ENCODE measurements around the gene NSMCE4A.
"Not testable (repeated sequence)": the region's sequence is repeated elsewhere in the genome, so short reads cannot be mapped to it uniquely, and the experiment has no call there.

NSMCE4A gene

GRCh38 chr10:121974535-121975294 lies at the start of gene NSMCE4A:
TSS of gene NSMCE4A (minus strand) at chr10:121975217. CDS start at chr10:121975165, 52 bp downstream.
- no peak for DNase-seq

DNA sequence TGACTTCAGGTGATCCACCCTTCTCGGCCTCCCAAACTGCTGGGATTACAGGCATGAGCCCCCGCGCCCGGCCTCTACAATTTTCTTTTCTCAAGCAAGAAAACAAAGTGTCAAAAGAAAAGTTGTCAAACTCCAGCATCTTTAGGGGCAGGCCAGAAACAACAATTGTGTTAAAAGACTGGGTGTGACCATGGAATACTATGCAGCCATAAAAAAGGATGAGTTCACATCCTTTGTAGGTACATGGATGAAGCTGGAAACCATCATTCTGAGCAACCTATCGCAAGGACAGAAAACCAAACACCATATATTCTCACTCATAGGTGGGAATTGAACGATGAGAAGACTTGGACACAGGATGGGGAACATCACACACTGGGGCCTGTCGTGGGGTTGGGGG lies 48.2 kb upstream of the NSMCE4A start:
- not testable (repeated sequence) for DNase-seq

- no peak for DNase-seq
Measured at GRCh38 chr10:122022276-122022675, 47.3 kb upstream of the NSMCE4A start.

GRCh38 chr10:122021828-122022227 lies 46.8 kb upstream of the NSMCE4A start:
- no peak for DNase-seq

DNA sequence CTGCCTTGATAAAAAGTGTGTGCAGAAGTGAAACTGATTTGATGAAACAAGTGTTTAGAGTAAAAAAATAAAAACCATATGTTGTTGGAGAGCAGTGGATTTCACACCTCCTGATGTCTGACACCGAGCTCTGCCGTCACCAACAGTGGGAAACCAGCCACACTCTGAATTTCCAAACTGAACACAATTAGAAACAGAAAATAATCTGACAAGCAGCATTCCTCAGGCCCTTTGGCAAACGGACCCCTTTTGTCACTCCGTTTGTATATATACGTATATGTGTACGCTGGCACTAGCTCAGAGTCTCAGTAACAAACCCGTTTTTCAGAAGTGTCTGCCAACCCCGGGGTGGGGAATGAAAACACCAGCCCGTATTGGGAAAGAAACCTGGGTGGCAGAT lies 46.4 kb upstream of the NSMCE4A start:
- no peak for DNase-seq

DNA sequence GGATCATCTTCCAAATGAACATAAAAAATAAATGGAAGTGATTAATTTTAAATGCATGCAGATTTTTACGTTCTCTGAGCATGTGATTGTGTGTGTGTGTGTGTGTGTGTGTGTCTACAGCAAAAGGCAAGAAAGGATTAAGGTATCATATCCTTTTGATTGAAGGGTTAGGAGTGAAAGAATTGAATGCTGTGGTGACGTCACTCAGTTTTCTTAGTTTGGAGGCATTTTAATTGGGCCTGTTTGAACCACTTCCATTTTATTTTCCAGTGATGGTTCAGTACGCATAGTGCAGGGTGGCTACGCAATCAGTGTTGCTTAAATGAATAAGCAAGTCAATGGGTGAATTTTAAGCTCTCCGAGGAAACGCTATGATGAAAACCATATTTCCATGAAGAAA lies 45.2 kb upstream of the NSMCE4A start:
- DNase-seq, result no peak

GRCh38 chr10:122019414-122019975 lies 44.5 kb upstream of the NSMCE4A start:
- DNase-seq, result no peak

GRCh38 chr10:122018951-122019413 lies 44.0 kb upstream of the NSMCE4A start:
- no peak for DNase-seq

DNA sequence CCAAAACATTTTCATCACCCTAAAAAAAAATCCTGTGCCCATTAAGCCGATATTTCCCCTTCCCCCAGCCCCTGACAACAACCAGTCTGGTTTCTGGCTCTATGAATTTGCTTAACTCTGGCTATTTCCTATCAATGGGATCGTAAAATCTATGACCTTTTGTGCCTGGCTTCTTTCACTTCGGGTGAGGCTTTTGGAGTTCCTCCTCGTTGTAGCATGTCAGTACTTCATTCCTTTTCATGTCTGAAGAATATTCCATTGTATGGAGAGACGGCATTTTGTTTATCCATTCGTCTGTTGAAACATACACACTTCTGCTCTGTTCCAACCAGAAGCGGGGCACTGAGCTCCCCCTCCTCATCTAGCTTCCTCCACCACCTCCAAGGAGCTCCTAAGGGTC lies 43.5 kb upstream of the NSMCE4A start:
- no peak for DNase-seq

DNA sequence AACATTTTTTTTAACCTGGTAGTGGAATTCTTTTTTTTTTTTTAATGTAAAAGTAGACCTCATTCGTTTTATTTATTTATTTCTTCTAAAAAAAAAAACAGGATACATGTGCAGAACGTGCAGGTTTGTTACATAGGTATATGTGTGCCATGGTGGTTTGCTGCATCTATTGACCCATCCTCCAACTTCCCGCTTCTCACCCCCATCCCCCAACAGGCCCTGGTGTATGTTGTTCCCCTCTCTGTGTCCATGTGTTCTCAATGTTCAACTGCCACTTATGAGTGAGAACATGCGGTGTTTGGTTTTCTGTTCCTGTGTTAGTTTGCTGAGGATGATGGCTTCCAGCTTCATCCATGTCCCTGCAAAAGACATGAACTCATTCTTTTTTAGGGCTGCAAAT lies 42.9 kb upstream of the NSMCE4A start:
- not testable (repeated sequence) for DNase-seq

DNA sequence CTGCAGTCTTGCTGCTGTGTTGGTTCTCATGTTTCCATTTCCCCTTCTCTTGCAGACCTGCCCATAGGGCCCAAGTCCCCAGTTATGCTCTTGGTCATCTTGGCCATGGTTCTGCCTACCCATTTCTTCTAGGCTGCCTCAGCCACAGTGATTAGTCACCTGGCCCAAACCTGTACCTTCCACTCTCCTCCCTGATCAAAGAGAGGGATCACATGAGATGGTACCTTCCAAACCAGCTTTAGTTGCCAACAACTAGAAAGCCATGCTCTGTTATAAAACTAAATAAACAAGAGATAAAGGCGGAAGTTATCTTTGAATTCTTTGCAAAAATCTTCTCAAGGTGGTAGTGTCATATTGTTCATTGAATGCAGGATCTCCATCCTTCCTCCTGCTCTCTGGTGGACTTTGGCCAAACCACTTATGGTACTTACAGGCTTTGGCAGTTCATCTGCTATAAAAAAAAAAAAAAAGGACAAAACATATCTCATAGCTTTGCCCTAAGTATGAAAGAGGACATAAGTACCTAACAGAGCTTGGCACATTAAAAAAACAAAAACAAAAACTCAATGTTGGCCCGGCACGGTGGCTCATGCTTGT lies 39.7 kb upstream of the NSMCE4A start:
- no peak for DNase-seq

DNA sequence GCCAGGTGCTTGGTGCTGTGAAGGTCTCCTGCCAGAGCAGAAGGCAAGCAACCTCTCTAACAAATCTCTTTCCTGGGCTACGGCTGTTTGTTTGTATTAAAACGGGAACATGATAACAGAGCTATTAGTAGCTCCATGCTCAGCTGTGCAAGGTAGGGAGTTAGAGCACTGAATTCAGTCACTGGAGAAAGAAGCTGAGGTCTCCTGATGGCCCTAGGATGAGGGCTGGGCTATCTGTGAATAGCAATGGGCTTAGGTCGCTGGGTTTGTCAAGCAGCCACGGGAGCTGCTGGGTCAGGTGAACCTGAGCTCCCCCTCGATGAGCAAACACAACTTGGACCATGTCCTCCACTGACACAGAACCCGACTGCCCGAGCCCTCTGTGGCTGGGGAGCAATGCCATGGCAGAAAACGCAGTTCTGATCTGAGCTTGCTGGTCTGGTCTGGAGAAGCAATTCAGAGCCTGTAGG lies 38.3 kb upstream of the NSMCE4A start:
- no peak for DNase-seq

DNA sequence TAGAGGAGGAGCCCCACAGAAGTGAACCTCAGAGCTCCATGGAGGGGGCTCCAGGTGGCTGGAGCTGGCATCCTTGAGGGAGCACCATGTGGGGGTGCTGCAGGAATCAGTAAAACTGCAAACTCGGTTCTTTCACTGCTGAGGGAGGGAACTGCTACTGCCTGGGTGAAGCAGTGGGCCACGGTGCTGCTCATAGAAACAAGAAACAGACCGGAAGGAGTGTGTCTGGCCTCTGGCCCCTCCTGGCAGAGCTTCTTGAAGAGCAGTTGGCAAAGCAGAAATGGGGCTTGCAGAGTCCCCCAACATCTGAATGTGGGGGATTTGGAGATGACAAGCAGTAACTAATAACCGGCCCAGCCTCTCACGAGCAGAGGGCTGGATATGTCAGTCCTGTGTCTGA lies 37.7 kb upstream of the NSMCE4A start:
- DNase-seq, result no peak

- no peak for DNase-seq
Measured at GRCh38 chr10:122010405-122011050, 35.5 kb upstream of the NSMCE4A start.

DNA sequence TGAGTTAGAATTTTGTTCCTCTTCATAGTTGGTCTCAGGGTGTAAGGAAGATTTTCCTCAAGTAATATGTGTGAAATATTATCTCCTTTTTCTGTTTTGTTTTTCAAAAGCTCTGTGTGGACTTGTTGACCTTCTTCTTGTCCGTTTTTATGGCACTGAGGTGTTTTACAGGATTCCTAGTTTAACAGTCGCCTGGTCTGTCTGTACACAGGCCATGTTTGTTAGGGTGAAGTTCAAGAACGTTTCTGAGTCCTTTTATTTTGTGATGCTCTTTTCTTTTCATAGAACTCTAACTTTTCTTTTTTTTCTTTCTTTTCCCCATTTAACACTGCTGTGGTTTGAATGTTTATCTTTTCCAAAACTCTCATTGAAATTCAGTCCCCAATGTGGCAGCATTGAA lies 32.4 kb upstream of the NSMCE4A start:
- DNase-seq, result no peak

- DNase-seq, result no peak
Measured at GRCh38 chr10:122001698-122002097, 26.7 kb upstream of the NSMCE4A start.

DNA sequence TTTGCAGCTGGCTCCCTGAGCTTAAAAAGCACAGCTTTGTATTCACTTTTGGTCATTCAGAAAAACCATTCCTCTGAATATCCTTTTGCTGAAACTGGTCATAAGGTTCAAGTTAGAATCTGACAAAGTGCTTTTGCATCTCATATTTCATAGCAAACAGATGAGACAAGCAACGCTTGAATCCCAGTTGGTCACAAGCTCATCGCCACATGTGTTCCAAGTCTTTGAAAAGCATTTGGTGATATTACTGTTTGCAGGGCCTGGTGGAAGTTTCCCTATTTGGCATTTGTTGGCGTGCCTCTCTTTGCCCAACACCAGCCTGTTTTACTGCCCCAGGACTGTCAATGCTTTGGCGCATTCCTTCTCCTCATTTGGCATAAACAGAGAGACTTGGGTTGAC lies 24.3 kb upstream of the NSMCE4A start:
- no peak for DNase-seq

- no peak for DNase-seq
Measured at GRCh38 chr10:121998462-121998861, 23.4 kb upstream of the NSMCE4A start.

DNA sequence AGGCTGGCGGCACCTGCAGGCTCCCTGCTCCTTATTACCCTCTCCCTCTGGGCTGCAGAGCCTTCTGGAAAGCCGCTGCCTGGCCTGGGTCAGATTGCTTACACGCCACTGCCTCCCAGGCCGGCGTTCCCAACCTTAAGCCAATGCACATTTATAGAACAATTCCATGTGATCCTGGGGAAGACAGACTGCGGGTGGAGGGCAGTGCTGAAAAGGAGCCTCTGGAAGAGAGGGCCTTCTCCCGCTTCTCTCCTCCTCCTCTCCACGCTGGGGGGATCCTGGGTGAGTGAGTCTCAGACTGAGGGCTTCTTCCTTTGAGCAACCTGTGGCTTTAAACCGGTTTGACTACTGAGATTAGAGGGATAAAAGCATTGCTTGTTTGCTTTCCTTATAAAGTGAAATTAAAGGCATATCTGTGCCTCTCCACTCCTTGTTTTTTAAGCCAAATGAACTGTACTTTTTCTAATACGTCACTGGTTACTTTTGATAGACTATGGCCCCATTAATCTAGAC lies 19.5 kb upstream of the NSMCE4A start:
- DNase-seq, result no peak

DNA sequence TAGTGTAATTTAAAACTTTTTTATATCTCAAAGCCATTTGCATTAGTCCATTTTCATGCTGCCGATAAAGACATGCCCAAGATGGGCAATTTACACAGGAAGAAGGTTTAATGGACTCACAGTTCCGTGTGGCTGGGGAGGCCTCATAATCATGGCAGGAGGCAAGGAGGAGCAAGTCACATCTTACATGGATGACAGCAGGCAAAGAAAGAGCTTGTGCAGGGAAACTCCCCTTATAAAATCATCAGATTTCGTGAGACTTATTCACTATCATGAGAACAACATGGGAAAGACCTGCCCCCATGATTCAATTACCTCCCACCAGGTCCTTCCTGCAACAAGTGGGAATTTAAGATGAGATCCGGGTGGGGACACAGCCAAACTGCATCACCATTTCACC lies 16.7 kb upstream of the NSMCE4A start:
- DNase-seq, result not testable (repeated sequence)

DNA sequence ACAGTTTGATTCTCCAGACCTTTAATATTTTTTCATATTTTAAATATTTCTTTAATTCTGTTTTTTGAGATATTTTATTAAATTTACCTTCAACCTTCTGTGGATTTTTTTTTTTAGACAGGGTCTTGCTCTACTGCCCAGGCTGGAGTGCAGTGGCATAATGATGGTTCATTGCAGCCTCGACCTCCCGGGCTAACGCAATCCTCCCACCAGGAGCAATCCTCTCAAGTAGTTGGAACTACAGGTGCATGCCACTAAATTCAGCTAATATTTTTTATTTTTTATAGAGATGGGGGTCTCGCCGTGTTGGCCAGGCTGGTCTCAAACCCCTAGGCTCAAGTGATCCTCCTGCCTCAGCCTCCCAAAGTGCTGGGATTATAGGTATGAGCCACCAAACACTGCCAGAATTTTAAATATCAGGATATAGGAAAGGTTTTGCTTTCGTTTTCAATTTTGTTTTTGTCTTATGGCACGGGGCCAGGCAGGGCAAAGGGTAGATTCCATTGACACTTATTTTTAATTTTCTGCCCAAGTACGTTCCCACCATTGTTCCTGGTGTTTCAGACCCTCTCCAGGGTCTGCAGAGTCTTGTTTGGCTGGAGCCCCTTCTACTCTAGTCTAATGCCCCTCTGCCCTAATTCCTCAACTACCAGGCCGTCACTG lies 15.1 kb upstream of the NSMCE4A start:
- no peak for DNase-seq

GRCh38 chr10:121988361-121989324 lies 13.6 kb upstream of the NSMCE4A start, which contains the start of gene TACC2:
TSS of gene TACC2 (plus strand) at chr10:121989163. CDS start at chr10:122021982, 32,819 bp downstream.
- DNase-seq, result no peak

All from SIG-M5 (cell line).